Endothelial cell of coronary artery (primary cell): ENCODE results near the gene EAF2. TPM values are rescaled to one million over a fixed set of nuclear protein-coding genes. Genes with fewer than 3 reads are reported as not detected.

Experiments used
- total RNA-seq: library from RNA; depleted of rRNA; stranded (reverse); fragments of >200 nt; gene quantifications from 2 replicates; pipeline ENCODE4 v1.2.3, GENCODE V29; 2014

Gene EAF2
- total RNA-seq: 2.0 and 3.1 TPM in 2 replicates

DNA sequence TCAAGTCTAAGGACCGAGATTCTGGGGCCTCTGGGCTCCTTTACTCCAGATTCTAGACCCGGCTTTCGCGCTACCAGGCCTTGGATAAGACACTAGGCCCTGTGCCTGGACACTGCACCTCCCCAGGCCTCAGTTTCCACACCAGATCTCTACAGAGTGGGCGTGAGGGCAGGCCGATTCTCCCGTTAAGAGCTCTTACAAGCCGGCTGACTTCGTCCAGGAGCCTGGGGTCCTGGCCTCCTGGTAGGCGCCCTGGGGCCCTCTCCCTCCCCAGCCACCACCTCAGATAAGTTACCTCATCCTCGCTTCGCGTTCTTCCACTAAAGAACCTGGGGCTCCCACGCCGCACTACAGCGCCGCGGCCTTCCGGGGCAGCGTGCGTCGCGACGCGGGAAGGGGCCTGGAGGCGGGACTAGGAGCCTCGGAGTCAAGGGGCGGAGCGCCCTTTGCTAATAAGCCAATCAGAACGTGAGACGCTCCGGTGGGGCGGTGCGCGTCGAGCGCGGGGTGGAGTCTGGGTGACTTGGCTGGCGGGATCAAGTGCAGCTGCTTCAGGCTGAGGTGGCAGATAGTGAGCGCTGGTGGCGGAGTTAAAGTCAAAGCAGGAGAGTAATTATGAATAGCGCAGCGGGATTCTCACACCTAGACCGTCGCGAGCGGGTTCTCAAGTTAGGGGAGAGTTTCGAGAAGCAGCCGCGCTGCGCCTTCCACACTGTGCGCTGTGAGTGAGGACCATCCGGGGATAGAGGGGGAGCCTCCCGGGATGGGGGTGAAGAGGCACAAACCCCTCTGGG is at the start of gene EAF2, which contains the start of gene IQCB1:
Gene EAF2 (plus strand): TSS at position 539 of the 794 bp plus-strand sequence. CDS start 77 bp downstream, at position 616.
Gene IQCB1 (minus strand): TSS at position 390 of the 794 bp plus-strand sequence. CDS start 6,100 bp downstream, outside the sequence.

DNA sequence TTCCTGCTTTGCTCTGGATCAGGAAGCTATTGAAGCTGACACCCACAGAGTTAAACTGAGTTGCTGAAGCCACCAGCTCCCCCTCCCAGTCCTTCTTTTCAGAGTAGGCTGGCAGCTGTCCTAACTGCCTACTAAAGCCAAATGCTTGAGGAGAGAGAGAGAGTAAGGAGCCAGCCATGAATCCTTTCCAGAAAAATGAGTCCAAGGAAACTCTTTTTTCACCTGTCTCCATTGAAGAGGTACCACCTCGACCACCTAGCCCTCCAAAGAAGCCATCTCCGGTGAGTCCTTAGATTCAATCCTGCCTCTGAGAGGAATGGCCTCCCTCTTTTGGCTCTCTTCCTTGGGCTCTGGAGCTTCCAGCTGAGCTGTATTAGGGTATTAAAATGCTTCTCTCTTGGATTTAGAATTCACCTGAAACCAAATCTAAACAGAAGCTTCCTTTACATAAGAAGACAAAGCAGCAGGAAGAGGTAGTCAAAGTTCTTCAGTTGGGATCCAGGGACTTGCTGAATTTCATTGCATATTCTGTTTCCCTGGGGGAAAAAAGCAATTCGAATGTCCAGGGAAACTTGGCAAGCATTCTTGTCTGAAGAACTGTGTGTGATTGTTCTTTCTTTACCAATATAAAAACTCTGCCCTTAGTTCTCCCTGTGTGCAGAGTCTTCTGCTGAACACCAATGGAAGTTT is 59.4 kb downstream of the EAF2 start, which contains the start of gene SLC15A2:
Gene SLC15A2 (plus strand): TSS at position 101 of the 690 bp plus-strand sequence. CDS start 76 bp downstream, at position 177.

Other genes with a start within 250 kb of the EAF2 start
- gene FBXO40, start 241.8 kb upstream of the EAF2 start, total RNA-seq: not detected in 2 replicates
- gene HCLS1, start 174.3 kb upstream of the EAF2 start, total RNA-seq: 53.7 and 65.9 TPM in 2 replicates
- 46.2 TPM in 2 replicates for gene GOLGB1, start 85.5 kb upstream of the EAF2 start, total RNA-seq
- 13.5 and 18.6 TPM in 2 replicates for gene IQCB1, start 149 bp upstream of the EAF2 start, total RNA-seq
- 0.09 and 0.75 TPM in 2 replicates for gene SLC15A2, start 59.2 kb downstream of the EAF2 start, total RNA-seq
- gene ILDR1, start 187.0 kb downstream of the EAF2 start, total RNA-seq: not detected in 2 replicates
- under 0.01 TPM in 1 of 2 replicates, not detected in the other for gene CD86, start 220.2 kb downstream of the EAF2 start, total RNA-seq